GM12873 (cell line): ENCODE measurements around the gene FNDC8.

ENCODE experiments used
- TF ChIP-seq, protein P1 (sequence below): IDR thresholded peaks from 2 replicates; pipeline ENCODE4 v1.5.1; 2012; ENCODE audit warnings: low read depth, mild to moderate bottlenecking, moderate library complexity, low read length, control low read depth; ENCODE audit not compliant: insufficient read depth; ENCODE audit errors: missing control alignments

FNDC8 gene

GRCh38 chr17:35121315-35121714, at the start of gene FNDC8:
TSS of gene FNDC8 (plus strand) at chr17:35121615. CDS start at chr17:35121694, 79 bp downstream.
- TF ChIP-seq, protein P1, sequence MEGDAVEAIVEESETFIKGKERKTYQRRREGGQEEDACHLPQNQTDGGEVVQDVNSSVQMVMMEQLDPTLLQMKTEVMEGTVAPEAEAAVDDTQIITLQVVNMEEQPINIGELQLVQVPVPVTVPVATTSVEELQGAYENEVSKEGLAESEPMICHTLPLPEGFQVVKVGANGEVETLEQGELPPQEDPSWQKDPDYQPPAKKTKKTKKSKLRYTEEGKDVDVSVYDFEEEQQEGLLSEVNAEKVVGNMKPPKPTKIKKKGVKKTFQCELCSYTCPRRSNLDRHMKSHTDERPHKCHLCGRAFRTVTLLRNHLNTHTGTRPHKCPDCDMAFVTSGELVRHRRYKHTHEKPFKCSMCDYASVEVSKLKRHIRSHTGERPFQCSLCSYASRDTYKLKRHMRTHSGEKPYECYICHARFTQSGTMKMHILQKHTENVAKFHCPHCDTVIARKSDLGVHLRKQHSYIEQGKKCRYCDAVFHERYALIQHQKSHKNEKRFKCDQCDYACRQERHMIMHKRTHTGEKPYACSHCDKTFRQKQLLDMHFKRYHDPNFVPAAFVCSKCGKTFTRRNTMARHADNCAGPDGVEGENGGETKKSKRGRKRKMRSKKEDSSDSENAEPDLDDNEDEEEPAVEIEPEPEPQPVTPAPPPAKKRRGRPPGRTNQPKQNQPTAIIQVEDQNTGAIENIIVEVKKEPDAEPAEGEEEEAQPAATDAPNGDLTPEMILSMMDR = no peak

- TF ChIP-seq, protein P1 = no peak
Measured at GRCh38 chr17:35073183-35073790, 48.1 kb upstream of the FNDC8 start.

- TF ChIP-seq, protein P1 = no peak
Measured at GRCh38 chr17:35073991-35074627, 47.3 kb upstream of the FNDC8 start.

- TF ChIP-seq, protein P1 = no peak
Measured at GRCh38 chr17:35074711-35075707, 46.4 kb upstream of the FNDC8 start.

DNA sequence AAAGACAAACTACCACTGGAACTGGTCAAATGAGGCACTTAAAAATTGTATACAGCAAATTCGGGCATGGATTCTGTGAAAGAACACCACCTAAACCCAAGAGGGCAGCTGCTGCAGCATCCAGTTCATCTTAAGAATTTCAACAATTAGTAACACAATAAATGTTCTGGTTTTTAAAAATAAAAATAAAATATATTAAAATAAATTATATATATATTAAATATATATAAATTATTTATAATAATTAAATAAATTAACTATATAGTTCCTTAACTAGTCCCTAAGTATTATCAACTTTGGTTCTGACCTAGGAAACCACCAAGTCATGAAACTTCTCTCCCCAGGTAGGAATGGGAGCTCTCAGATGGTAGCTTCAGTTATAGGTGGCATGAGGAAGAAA, 44.5 kb upstream of the FNDC8 start:
- TF ChIP-seq, protein P1 = no peak

DNA sequence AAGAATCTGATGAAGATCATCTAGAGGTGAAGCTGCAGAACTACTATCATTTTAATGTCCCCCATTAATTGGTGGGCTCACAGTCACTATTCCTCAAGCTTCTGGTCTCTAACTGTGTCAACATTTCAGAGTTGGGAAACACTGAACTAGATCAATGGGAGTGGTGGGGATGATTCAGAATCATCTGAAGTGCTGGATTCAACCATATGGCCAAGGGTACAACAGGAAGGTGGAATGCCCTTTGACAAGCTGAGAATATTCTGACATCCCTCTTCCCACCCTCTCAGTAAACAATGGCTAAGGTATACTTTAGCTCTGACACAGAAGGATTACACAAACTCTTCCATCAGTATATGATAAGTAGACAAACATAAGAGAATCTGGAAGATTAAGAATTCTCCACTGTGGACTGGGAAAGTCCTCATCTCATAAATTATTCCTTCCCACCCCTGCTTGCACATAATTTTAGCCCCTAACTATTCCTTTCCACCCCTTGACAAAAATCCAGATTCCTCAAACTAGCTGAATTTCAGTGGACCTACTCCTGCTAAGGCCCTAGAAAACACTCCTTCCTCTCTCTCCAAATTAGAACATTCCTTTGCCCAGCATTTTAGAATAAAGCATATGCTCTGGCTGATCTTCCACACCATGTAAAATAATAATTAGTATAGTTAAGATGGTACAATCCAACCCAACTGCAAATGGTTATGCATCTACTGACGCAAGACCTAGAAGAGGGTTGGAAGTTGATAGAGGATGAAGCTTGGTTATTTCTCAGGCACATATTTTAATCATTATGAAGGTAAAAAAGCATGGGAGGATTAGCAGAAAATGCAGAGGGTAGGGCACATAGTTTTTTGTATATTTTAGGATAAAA, 41.6 kb upstream of the FNDC8 start:
- TF ChIP-seq, protein P1 = no peak
